Right ventricle myocardium superior (tissue), 1 donor: Measurements from ENCODE around the gene ITGA11. TPM values are rescaled to one million over a fixed set of nuclear protein-coding genes. Genes with fewer than 3 reads are reported as not detected.
A peak's percentile ranks its signal among the peaks of the same experiment; 100 is the strongest.

Source experiments
- ATAC-seq: fragments of 200-7000 bp; cut with Tn5 transposase; one replicate; pipeline ENCODE4 v1.9.1; 2020; ENCODE audit warnings: mild to moderate bottlenecking; ENCODE audit not compliant: poor library complexity
- DNase-seq: peaks from one replicate; pipeline ENCODE4 v3.0.0-alpha.2; 2020
- intact Hi-C: fragments of 100-400 bp; cut with DNase I; formaldehyde crosslinking; loops from one replicate; pipeline ENCODE4 v1.11.2; 2022
- long read RNA-seq: library from polyadenylated mRNA; unstranded; transcript quantifications from one replicate; pipeline ENCODE4 v2.0.0, GENCODE V29; 2021
- total RNA-seq: library from RNA; stranded (reverse); fragmentation: NEBNext Ultra II Directional; extraction: Animal tissue kit (Norgen Biotek cat#: 25700); gene quantifications from one replicate; pipeline ENCODE4 v1.2.1, GENCODE V29; 2021
- donor health status: DM: no; HTN: yes; CAD: no; lungs with severe emphysema.

The ITGA11 gene, protein sequence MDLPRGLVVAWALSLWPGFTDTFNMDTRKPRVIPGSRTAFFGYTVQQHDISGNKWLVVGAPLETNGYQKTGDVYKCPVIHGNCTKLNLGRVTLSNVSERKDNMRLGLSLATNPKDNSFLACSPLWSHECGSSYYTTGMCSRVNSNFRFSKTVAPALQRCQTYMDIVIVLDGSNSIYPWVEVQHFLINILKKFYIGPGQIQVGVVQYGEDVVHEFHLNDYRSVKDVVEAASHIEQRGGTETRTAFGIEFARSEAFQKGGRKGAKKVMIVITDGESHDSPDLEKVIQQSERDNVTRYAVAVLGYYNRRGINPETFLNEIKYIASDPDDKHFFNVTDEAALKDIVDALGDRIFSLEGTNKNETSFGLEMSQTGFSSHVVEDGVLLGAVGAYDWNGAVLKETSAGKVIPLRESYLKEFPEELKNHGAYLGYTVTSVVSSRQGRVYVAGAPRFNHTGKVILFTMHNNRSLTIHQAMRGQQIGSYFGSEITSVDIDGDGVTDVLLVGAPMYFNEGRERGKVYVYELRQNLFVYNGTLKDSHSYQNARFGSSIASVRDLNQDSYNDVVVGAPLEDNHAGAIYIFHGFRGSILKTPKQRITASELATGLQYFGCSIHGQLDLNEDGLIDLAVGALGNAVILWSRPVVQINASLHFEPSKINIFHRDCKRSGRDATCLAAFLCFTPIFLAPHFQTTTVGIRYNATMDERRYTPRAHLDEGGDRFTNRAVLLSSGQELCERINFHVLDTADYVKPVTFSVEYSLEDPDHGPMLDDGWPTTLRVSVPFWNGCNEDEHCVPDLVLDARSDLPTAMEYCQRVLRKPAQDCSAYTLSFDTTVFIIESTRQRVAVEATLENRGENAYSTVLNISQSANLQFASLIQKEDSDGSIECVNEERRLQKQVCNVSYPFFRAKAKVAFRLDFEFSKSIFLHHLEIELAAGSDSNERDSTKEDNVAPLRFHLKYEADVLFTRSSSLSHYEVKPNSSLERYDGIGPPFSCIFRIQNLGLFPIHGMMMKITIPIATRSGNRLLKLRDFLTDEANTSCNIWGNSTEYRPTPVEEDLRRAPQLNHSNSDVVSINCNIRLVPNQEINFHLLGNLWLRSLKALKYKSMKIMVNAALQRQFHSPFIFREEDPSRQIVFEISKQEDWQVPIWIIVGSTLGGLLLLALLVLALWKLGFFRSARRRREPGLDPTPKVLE
- total RNA-seq: 32.2 TPM
- long read RNA-seq, transcript ITGA11-207 (4 exons, 783 nt): major isoform, 6 of 81 reads
- long read RNA-seq, partial matches to known transcripts: 42 of 81 reads
- long read RNA-seq, other reads (novel, unspliced or antisense): 29 of 81 reads

GRCh38 chr15:68431792-68432401, at the start of gene ITGA11:
TSS of gene ITGA11 (minus strand) at chr15:68432163. CDS start at chr15:68432066, 97 bp downstream.
- peak; percentile 91 for ATAC-seq
- intact Hi-C loops: no loop called here
- peak; percentile 88 for DNase-seq

DNA sequence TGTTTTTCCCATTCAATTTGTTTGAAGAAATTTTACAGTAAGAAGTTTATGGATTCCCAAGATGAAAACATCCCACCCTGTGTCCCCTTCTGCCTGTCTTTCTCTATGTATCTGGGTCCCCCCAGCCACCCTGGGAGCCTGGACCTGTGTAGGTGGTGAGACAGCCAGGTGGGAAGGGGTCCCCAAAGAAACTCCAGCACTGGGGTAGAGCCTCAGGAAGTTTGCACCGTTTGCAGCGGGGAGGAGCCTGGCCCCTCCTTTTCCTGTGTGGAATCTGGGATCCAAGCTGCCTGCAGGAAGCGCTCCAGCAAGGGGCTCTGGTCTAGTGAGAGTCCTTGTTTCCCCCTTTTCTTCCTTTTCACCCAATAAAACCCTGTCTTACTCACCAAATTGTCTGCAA, 49.4 kb upstream of the ITGA11 start:
- DNase-seq (no peak), ATAC-seq (no peak)
- intact Hi-C loops: no loop called here

DNA sequence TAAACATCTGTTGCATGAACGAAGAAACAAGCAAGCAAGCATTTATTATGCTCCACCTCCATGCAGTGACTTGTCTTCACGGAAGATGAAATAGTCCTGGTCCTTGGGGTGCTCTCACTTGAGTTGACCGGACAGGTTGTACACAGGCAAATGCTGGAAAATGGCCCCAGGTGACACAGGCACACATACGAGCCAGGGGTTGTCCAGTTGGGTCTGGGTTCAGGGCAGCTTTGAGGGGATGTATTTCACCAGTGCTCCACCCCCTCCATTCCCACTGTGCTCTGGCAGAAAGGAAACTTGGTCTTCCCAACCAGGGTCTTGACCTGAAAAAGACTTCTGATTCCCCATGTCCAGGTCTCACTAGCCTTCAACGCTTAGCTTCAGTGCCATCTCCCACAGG, 48.3 kb upstream of the ITGA11 start:
- DNase-seq: no peak
- intact Hi-C loops: no loop called here
- ATAC-seq: no peak

GRCh38 chr15:68479870-68480269, 47.9 kb upstream of the ITGA11 start:
- no peak for ATAC-seq
- intact Hi-C loops: no loop called here
- no peak for DNase-seq

- DNase-seq (peak; percentile 62), ATAC-seq (peak; percentile 64)
- intact Hi-C loops: no loop called here
Observed at GRCh38 chr15:68479406-68479805, 47.4 kb upstream of the ITGA11 start.

DNA sequence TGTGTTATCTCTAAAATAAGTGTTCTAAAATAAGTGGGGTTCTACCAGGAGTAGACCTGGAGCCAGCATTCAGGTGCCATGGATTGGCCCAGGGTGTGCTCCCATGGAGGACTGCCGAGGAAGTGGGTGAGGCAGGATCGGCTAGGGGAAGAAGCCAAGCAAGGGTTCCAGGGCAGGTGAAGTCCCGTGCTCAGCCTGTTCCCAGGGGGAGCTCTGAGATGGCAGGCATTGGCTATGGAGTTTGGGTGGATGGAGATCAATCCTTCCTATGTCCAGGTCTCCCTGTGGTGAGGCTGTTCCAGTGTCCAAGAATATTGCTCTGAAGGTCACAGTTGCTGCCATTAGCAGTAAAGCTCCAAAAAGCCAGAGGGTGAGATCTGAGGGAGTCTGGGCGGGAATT, 46.9 kb upstream of the ITGA11 start:
- DNase-seq (no peak), ATAC-seq (no peak)
- intact Hi-C loops: no loop called here

GRCh38 chr15:68475449-68475848, 43.5 kb upstream of the ITGA11 start:
- DNase-seq (no peak), ATAC-seq (no peak)
- intact Hi-C loops: no loop called here

GRCh38 chr15:68471541-68471940, 39.6 kb upstream of the ITGA11 start:
- no peak for DNase-seq
- ATAC-seq: no peak
- intact Hi-C loops: no loop called here

GRCh38 chr15:68470976-68471375, 39.0 kb upstream of the ITGA11 start:
- ATAC-seq: no peak
- DNase-seq: no peak
- intact Hi-C loops: no loop called here

DNA sequence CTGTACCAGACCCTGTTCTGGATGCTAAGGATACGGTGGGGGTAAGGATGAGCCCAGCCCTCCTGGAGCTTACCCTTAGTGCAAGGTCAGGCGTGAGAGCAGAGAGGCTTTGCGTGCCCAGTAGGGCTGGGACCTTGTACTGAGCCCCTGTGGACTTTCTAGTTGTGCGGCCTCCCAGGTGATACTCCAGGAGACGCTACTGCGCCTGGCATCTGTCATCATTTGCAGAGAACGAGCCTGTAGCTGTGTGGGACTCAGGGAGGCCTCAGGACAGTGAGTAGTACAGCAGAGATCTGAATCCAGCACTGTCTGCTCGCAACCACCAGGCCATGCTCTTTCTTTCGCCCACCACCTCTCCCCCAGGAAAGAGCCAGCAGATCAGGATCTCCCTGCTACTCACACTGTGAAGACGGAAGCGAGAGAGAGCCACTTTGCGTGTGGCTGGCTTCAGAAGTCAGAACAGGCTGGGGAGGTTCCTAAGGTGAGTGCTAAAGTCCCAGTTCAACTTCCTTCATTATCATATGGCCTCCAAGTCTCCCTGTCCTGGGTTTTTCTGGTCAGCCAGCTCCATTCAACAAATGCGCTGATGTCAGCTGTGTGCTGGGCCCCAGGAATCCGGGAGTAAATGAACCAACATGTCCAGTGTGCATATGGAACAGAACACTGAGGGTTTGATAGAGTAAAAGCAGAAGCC, 38.2 kb upstream of the ITGA11 start:
- ATAC-seq (no peak), DNase-seq (no peak)
- intact Hi-C loops: no loop called here

DNA sequence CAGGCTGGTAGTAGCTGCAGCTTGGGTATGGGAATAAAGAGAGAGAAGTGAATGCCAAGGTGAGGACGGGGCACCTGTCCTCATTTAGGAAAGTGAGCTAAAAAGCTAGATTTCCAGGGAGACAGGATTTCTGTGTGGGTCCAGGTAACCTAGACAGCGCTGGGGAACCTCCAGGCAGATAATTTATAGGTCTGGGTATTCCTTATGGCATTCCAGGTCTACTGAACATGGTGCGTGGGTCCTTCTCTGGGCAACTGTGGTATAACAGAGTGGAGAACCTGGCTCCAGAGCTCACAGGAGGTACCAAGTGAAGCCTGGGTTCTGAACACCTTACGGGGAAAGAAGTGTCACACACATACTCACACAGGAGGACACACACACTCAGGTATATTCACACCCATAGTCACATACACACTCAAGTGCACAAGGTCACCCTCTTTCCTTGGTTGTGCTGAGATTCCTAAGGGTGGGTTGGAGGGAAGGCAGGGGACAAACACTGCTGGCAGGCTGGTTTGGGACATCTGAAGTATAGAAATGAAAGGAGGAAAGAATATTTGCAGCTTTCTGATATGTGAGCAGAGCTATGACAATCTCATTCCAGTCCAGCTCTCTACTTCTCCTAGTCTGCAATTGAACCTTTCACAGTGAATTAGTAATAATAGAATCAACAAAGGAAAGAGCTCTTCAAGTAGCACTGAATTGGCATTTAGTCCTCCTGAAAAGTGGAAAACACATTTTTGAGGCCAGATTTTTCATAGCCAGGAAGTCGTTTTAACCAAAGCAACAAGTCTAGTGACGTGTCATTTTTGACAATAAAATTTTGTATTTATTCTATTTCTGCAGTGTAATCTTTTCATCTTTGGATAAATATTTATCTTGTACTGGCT, 37.4 kb upstream of the ITGA11 start:
- intact Hi-C loops: no loop called here
- ATAC-seq: no peak
- no peak for DNase-seq

DNA sequence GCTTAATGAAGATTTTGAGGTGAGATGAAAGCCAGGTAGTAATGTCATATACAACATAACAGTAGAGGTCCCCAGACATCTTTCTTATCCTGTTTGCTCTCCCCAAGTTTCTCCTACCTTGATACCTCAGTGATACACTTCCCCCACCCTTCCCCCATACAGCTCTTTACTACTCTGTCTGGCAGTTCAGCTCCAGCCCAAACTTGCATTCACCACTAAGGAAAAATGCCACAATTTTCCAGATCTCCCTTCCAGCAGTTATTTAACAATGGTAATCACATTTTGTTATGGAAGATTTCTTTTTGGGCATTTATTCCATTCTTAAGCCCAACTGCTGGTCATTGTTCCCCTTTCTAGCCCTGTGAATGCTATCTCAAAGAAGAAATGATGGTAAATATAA, 34.9 kb upstream of the ITGA11 start:
- ATAC-seq (no peak), DNase-seq (no peak)
- intact Hi-C loops: no loop called here

GRCh38 chr15:68465861-68466560, 34.0 kb upstream of the ITGA11 start:
- DNase-seq (no peak), ATAC-seq (peak; percentile 10)

GRCh38 chr15:68464448-68465090, 32.6 kb upstream of the ITGA11 start:
- ATAC-seq: no peak
- intact Hi-C loops: no loop called here
- DNase-seq: no peak

More at GRCh38 chr15:68465861-68466560, 34.0 kb upstream of the ITGA11 start:
- intact Hi-C loops: no loop called here

GRCh38 chr15:68463996-68464395, 32.0 kb upstream of the ITGA11 start:
- ATAC-seq: no peak
- no peak for DNase-seq
- intact Hi-C loops: no loop called here

DNA sequence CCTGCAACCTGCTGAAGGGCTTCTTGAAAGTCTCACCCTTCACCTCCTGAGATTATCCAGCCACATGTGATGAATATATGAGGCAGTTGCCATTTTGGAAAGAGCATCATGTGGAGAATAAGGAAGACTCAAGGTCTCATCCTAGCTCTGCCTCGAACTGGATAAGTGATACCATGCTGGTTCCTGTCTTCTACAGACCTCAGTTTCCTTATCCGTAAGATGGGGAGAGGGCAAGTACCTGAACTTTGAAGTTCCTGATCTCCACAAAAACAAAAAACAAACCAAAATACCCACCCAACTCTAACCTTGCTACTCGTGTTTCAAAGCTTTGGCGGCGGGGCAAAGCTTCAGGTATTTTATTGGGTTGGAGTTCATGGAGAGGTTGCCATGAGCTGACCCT, 31.5 kb upstream of the ITGA11 start:
- DNase-seq (no peak), ATAC-seq (no peak)
- intact Hi-C loops: no loop called here
